GM19463 (cell line): ENCODE data around the gene SUDS3.
"Not testable (repeated sequence)": the region's sequence is repeated elsewhere in the genome, so short reads cannot be mapped to it uniquely, and the experiment has no call there.

Experiments
- ATAC-seq: cut with Tn5 transposase; IDR thresholded peaks from one replicate; pipeline ENCODE4 v1.9.1; 2021; ENCODE audit warnings: mild to moderate bottlenecking, moderate library complexity; ENCODE audit not compliant: unreplicated experiment

SUDS3 gene, protein sequence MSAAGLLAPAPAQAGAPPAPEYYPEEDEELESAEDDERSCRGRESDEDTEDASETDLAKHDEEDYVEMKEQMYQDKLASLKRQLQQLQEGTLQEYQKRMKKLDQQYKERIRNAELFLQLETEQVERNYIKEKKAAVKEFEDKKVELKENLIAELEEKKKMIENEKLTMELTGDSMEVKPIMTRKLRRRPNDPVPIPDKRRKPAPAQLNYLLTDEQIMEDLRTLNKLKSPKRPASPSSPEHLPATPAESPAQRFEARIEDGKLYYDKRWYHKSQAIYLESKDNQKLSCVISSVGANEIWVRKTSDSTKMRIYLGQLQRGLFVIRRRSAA

DNA sequence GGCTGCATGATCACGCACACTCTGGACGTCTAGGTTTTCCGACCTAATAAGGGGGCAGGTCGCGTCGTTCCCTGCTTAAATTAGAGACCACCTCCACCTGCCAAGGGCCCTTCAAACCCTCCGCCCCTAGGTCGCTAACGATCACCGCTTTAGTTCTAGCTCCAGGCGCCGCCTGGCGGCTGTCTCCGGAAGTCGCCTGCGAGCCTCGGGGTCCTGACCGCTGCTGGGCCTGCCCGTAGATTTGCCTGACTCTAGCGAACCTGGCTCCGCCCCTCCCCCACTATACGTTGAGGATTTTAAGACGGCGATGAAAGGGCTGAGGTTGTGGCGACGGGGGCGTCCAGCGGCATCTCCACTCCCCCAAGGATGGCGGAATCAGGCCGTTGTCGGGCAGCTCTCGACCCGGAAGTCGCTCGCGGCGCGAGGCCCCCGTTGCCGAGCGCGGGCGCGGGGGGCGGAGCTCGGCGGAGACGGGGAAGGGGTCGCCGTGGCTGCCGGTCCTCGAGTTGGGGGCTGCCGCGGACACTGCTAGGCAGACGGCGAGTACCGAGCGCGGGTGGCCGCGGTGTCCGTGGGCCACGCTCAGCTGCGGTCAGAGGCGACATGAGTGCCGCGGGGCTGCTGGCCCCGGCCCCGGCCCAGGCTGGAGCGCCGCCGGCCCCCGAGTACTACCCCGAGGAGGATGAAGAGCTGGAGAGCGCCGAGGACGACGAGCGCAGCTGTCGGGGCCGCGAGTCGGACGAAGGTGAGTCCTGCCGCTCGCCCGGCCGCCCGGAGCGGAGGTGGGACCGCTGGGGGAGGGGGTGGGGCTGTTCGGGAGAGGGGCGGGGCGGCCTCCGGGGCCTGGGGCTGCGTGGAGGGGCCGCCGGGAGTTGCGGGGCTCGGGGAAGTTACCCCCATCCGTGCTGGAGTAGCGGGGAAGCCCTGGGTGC, at the start of gene SUDS3:
SUDS3 (plus strand) TSS at position 467 of the 932 bp plus-strand sequence; CDS start at position 604, 137 bp downstream.
- ATAC-seq, result peak; percentile 16

DNA sequence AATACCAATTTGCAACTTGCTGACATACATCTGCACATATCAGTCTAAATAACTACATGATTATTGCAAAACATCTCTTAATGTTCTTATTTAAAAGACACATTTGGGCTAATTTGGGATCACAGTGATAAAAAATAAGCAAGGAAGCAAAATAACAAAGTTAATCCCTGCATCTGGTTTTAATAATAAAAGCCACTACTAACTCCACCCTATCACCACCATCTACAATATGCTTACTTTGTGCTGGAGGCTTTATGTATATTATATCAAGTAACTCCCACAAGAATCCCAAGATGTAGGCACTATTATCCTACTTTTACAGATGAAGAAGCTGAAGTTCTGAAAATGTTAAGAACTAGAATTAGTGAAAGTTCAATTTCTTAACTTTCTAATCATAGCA, 49.4 kb upstream of the SUDS3 start:
- ATAC-seq, result no peak

GRCh38 chr12:118327391-118327790, 49.0 kb upstream of the SUDS3 start:
- ATAC-seq, result no peak

GRCh38 chr12:118328486-118329330, 47.6 kb upstream of the SUDS3 start:
- ATAC-seq, result no peak

DNA sequence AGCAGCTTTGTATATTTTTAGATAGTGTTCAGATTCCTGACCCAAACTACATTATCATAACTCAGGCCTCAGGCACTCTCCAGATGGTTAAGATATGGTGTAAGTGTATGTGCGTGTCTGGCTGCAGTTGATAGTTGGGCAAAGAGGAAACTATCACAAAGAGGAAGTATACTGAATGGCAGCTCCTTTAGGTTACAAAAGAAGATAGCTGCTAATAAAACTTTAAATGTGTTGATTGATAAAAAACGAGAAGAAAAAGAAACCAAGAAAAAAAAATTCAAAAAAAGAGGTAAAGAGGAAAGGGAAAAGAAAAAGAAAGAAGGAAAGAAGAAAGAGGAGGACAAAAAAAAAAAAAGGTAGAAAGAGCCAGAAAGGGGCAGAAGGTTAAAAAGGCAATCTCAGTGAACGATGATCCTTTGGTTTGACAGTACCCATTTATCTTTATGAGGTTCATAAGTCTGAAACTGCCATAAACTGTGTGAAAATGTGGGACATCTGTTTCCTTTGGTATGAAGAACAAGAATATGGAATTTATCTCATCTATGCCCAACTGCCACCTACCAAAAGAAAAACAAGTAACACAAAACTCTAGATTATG, 45.8 kb upstream of the SUDS3 start:
- ATAC-seq, result peak; percentile 81

- no peak for ATAC-seq
Measured at GRCh38 chr12:118332511-118332910, 43.8 kb upstream of the SUDS3 start.

DNA sequence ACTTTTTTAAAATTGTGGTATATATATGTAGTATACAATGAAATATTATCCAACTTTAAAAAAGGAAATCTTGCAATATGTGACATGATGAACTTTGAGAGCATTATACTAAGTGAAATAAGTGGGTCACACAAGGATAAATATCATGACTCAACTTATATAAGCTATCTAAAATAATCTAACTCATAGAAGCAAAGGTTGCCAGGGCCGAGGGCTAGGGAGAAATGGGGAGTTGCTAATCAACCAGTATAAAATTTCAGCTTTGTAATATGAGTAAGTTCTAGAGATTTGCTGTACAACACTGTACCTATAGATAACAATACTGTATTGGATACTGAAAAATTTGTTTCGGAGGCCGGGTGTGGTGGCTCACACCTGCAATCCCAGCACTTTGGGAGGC, 42.1 kb upstream of the SUDS3 start:
- ATAC-seq, result no peak

- no peak for ATAC-seq
Measured at GRCh38 chr12:118334939-118335567, 41.3 kb upstream of the SUDS3 start.

GRCh38 chr12:118336123-118336522, 40.2 kb upstream of the SUDS3 start:
- no peak for ATAC-seq

DNA sequence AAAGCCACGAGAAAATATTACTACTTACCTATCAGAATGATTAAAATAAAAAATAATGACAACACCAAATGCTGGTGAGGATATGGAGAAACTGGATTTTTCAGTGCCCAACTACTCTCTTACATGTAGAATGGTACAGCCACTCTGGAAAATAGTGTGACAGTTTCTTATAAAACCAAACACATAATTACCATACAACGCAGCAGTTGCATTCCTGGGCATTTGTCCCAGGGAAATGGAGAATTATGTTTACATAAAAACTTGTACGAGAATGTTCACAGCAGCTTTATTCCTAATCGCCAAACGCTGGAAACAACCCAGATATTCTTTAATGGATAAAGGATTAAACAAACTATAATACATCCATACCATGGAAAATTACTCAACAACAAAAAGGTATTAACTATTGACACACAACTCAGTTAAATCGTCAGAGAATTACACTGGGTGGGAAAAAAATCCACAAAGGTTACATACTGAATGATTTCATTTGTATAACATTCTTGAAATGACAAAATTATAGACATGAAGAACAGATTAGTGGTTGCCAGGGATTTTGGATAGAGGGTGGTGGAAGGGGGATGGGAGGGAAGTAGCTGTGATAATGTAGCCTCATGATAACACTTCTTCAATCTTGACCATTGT, 39.0 kb upstream of the SUDS3 start:
- ATAC-seq, result no peak

- no peak for ATAC-seq
Measured at GRCh38 chr12:118342090-118342489, 34.3 kb upstream of the SUDS3 start.

- ATAC-seq, result no peak
Measured at GRCh38 chr12:118344829-118345228, 31.5 kb upstream of the SUDS3 start.

DNA sequence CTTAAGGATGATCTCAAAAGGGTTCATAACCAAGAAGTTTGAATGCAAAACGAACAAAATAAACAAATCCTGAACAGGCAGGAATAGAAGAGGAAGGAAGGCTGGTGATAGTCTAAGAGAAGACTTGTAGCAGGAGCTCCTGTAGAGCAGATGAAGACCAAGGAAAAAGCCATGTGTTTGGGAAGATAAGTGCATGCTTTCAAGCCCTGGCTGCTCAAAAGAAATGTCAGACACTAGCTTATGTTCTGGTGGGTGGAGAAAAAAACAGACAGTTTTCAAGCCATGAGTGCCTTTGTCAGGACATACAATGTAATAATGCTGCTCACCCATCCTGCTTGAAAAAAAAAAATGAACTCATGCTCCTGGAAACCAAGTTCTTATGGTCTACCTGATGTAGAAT, 31.0 kb upstream of the SUDS3 start:
- no peak for ATAC-seq

DNA sequence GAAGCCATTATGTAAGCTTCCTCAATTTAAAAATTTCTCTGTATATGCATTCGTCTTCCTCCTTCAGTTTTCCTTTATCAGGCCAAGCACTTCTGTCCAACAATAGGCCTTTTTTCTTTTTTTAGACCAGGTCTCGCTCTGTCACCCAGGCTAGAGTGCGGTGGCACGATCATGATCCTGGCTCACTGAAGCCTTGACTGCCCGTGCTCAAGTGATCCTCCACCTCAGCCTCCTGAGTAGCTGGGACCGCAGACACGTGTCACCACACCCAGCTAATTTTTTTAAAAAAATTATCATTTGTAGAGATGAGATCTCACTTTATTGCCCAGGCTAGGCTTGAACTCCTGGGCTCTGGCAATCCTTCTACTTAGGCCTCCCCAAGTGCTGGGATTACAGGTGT, 29.5 kb upstream of the SUDS3 start:
- peak; percentile 87 for ATAC-seq

GRCh38 chr12:118347916-118348315, 28.4 kb upstream of the SUDS3 start:
- no peak for ATAC-seq

DNA sequence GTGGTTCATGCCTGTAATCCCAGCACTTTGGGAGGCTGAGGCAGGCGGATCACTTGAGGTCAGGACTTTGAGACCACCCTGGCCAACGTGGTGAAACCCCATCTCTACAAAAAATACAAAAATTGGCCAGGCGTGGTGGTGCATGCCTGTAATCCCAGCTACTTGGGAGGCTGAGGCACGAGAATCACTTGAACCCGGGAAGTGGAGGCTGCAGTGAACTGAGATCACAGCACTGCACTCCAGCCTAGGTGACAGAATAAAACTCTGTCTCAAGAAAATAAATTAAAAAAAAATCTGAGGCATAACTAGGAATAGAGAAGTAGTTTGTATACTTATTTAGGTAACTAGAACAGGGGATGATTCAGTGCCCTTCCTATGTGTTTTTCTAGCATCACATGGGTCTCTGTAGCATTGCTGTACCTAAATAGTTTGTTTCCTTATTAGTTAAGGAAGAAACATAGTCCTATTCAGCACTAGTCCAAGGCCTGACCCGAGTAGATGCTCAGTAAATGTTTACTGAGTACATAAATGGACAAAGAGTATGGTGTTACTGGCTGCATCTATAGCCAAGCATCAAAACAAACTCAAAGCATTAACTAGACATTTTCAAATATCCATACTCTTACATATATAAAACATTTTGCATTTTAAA, 25.3 kb upstream of the SUDS3 start:
- ATAC-seq, result no peak

DNA sequence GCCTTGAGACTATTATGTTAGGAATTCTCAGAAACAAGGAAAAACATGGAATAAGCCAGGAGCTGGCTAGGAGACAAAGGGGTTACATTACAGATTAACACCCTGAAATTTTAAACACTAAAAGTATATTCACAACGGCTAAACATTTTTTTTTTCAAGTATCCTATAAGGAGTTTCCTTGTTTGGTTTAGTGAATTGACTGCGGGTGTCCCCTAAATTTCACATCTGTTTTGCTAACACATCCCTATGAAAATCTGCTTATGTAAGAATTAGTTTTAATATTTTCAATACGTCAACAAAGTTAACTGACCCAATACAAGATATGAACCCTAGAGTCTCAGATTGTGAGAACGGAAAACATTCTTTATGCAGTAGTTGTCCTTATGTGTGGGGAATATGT, 22.6 kb upstream of the SUDS3 start:
- ATAC-seq, result no peak

- ATAC-seq, result not testable (repeated sequence)
Measured at GRCh38 chr12:118354503-118354902, 21.9 kb upstream of the SUDS3 start.

GRCh38 chr12:118354903-118355302, 21.5 kb upstream of the SUDS3 start:
- ATAC-seq, result no peak
